OCI-LY1 (cell line): ENCODE measurements around the gene ZFP36L2.

Source experiments
- H2AFZ ChIP-seq: fragments of 200-600 bp; sonication (generic), shearing (Covaris generic); 2 replicates; pipeline ENCODE4 v1.6.0; 2014; ENCODE audit warnings: antibody characterized with exemption, mild to moderate bottlenecking, low read length
- H3F3A ChIP-seq: fragments of 200-600 bp; sonication (generic), shearing (Covaris generic); 2 replicates; pipeline ENCODE4 v1.6.0; 2014; ENCODE audit warnings: mild to moderate bottlenecking, antibody characterized with exemption, low read length, moderate library complexity; ENCODE audit not compliant: insufficient read depth
- H3K27ac ChIP-seq: fragments of 200-600 bp; sonication (generic); 2 replicates; pipeline ENCODE4 v1.5.1; 2014; ENCODE audit warnings: low read length, mixed run types, mild to moderate bottlenecking, low read depth; ENCODE audit not compliant: poor library complexity, severe bottlenecking
- H3K27me3 ChIP-seq: fragments of 200-600 bp; sonication (generic); 2 replicates; pipeline ENCODE4 v1.6.0; 2014; ENCODE audit warnings: antibody characterized with exemption, mild to moderate bottlenecking, low read length, moderate library complexity; ENCODE audit not compliant: insufficient read depth
- H3K36me3 ChIP-seq: fragments of 200-600 bp; sonication (generic); 2 replicates; pipeline ENCODE4 v1.6.1; 2014; ENCODE audit warnings: mild to moderate bottlenecking, antibody characterized with exemption, low read length, moderate library complexity, mixed read lengths; ENCODE audit not compliant: insufficient read depth
- H3K4me1 ChIP-seq: fragments of 200-600 bp; sonication (generic); 2 replicates; pipeline ENCODE4 v1.5.1; 2014; ENCODE audit warnings: mild to moderate bottlenecking, low read length, moderate library complexity; ENCODE audit not compliant: insufficient read depth, severe bottlenecking
- H3K4me2 ChIP-seq: fragments of 200-600 bp; sonication (generic), shearing (Covaris generic); 2 replicates; pipeline ENCODE4 v1.6.1; 2014; ENCODE audit warnings: low read length
- H3K4me3 ChIP-seq: fragments of 200-600 bp; sonication (generic); 2 replicates; pipeline ENCODE4 v1.5.1; 2014; ENCODE audit warnings: low read length, low read depth, mild to moderate bottlenecking, mixed read lengths; ENCODE audit not compliant: poor library complexity, severe bottlenecking
- H3K79me2 ChIP-seq: fragments of 200-600 bp; shearing (Covaris generic); 2 replicates; pipeline ENCODE4 v1.6.1; 2016; ENCODE audit warnings: mixed run types, low read length, mixed read lengths; ENCODE audit not compliant: insufficient read depth
- H3K9ac ChIP-seq: fragments of 200-600 bp; sonication (generic), shearing (Covaris generic); 2 replicates; pipeline ENCODE4 v1.6.1; 2014; ENCODE audit warnings: mild to moderate bottlenecking, low read length, mixed read lengths
- H3K9me2 ChIP-seq: fragments of 200-600 bp; sonication (generic), shearing (Covaris generic); 2 replicates; pipeline ENCODE4 v1.6.1; 2014; ENCODE audit warnings: low read depth, mild to moderate bottlenecking, low read length, mixed read lengths
- H3K9me3 ChIP-seq: fragments of 200-600 bp; shearing (Covaris generic); 2 replicates; pipeline ENCODE4 v1.6.1; 2014; ENCODE audit warnings: low read length, mixed read lengths
- H4K20me1 ChIP-seq: fragments of 200-600 bp; sonication (generic), shearing (Covaris generic); 2 replicates; pipeline ENCODE4 v1.6.0; 2016; ENCODE audit warnings: mild to moderate bottlenecking, low read length; ENCODE audit not compliant: insufficient read depth
- EZH2 ChIP-seq: fragments of 200-600 bp; sonication (generic), shearing (Covaris generic); IDR thresholded peaks from 2 replicates; pipeline ENCODE4 v1.8.0; 2017; ENCODE audit warnings: borderline replicate concordance, mixed run types, mild to moderate bottlenecking, antibody characterized with exemption, low read length, moderate library complexity, mixed read lengths
- TF ChIP-seq, protein P1 (sequence below): fragments of 200-600 bp; sonication (generic), shearing (Covaris generic); IDR thresholded peaks from 2 replicates; pipeline ENCODE4 v1.5.1; 2017; ENCODE audit warnings: mild to moderate bottlenecking, antibody characterized with exemption, low read length, moderate library complexity, mixed read lengths

Gene ZFP36L2

DNA sequence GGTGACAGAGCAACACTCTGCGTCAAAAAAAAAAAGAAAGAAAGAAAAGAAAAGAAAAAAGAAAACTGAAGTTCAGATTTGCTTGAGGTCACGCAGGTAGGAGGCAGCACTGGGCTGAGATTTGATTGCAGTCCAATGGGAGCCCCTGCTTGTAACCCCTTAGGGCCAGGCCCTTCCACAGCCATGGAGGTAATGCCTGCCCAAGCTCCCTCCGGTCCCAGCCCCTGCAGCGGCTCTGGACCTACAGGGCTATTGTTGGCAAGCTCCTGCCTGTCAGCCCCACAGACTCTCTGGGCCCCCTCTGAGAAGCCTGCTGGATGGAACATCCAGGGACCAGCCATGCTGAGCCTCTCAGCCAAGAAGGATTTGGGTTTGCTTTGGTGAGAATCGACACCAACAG, 12.2 kb downstream of the ZFP36L2 start:
- Histone ChIP-seq H3K9me2 (no peaks in the 10 kb centered on the region), H3F3A (no peaks in the 10 kb centered on the region), H3K27me3 (no peaks in the 10 kb centered on the region), H4K20me1 (no peaks in the 10 kb centered on the region), H3K9ac (no peak overlapping the region), H3K4me3 (no peak overlapping the region), H3K27ac (no peak overlapping the region), H3K4me2 (no peak overlapping the region), H2AFZ (no peak overlapping the region), H3K79me2 (no peaks in the 10 kb centered on the region), H3K9me3 (no peaks in the 10 kb centered on the region), H3K4me1 (peaks cover 19% of the 10 kb centered on the region), H3K36me3 (no peaks in the 10 kb centered on the region)
- no peak for TF ChIP-seq EZH2
- TF ChIP-seq, protein P1, sequence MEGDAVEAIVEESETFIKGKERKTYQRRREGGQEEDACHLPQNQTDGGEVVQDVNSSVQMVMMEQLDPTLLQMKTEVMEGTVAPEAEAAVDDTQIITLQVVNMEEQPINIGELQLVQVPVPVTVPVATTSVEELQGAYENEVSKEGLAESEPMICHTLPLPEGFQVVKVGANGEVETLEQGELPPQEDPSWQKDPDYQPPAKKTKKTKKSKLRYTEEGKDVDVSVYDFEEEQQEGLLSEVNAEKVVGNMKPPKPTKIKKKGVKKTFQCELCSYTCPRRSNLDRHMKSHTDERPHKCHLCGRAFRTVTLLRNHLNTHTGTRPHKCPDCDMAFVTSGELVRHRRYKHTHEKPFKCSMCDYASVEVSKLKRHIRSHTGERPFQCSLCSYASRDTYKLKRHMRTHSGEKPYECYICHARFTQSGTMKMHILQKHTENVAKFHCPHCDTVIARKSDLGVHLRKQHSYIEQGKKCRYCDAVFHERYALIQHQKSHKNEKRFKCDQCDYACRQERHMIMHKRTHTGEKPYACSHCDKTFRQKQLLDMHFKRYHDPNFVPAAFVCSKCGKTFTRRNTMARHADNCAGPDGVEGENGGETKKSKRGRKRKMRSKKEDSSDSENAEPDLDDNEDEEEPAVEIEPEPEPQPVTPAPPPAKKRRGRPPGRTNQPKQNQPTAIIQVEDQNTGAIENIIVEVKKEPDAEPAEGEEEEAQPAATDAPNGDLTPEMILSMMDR = peak; percentile 8; the same call in 1 of the 2 replicates

DNA sequence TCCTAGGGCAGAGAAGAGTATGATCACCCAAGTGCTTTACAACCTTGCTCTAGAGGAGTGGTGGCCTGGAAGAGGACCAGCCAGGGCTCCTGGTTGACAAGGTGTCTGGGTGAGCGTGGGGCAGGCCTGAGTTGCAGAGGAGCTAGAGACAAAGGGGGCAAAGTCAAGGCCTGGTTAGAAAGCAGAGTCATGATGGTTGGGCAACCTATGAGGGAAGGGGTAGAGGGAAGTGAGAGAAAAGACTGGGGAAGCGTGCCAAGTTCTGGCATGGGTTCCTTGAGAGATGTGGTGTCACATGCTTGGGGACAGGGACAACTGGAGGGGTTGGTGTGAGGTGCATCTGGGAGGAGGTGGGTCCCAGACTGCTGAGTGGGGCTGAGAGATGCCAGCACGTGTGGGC, 13.5 kb downstream of the ZFP36L2 start:
- Histone ChIP-seq H3K4me2 (no peak overlapping the region), H3K9ac (no peak overlapping the region), H2AFZ (no peak overlapping the region), H3K4me1 (peaks cover 6% of the 10 kb centered on the region), H3K27ac (no peak overlapping the region), H3K79me2 (no peaks in the 10 kb centered on the region), H3K36me3 (no peaks in the 10 kb centered on the region), H3K4me3 (no peak overlapping the region), H3K9me3 (no peaks in the 10 kb centered on the region), H3K27me3 (no peaks in the 10 kb centered on the region), H3F3A (no peaks in the 10 kb centered on the region), H4K20me1 (no peaks in the 10 kb centered on the region), H3K9me2 (no peaks in the 10 kb centered on the region)
- no peak for TF ChIP-seq EZH2
- TF ChIP-seq, protein P1 = no peak

DNA sequence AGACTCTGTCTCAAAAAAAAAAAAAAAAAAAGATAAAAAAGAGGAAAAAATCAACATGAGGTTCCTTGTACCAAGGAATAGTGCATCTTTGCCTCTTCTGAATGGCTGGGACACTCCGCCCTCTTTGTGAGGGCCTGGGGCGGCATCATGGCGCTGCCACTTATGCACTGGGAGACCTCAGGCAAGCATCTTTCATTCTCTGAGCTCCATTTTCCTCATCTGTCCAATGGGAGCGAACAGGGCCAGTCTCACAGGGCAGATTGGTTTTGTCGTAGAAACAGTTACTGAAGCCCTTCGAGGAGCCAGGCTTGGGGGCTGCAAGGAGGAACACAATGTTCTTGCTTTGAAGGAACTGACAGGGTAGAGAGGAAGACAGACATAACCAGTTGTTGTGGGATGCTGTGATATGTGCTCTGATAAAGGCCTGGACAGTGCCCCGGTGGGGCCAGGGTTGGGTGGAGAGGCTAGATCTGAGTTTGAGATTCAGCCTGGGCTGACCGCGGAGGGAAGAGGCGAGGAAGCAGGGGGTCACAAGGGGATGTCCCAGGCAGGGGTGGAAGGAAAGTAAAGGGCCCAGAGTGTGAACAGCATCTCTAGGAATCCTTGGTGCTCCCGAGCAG, 14.1 kb downstream of the ZFP36L2 start:
- H3K4me1 ChIP-seq = no peaks in the 10 kb centered on the region
- H3K9ac ChIP-seq = no peak overlapping the region
- H3K79me2 ChIP-seq = no peaks in the 10 kb centered on the region
- H3K4me3 ChIP-seq = no peak overlapping the region
- no peaks in the 10 kb centered on the region for H3K27me3 ChIP-seq
- H2AFZ ChIP-seq = no peak overlapping the region
- no peak overlapping the region for H3K4me2 ChIP-seq
- H3F3A ChIP-seq = no peaks in the 10 kb centered on the region
- no peaks in the 10 kb centered on the region for H4K20me1 ChIP-seq
- no peaks in the 10 kb centered on the region for H3K9me3 ChIP-seq
- no peak for TF ChIP-seq EZH2
- TF ChIP-seq, protein P1 = no peak
- H3K9me2 ChIP-seq = no peaks in the 10 kb centered on the region
- H3K27ac ChIP-seq = no peak overlapping the region
- H3K36me3 ChIP-seq = no peaks in the 10 kb centered on the region
